Liver (tissue), 9 donors: ENCODE results near the gene SNAP23. TPM values are rescaled to one million over a fixed set of nuclear protein-coding genes. Genes with fewer than 3 reads are reported as not detected.

Experiments used
- DNase-seq: peaks from one replicate; pipeline ENCODE4 v3.0.0-alpha.2; 2017; ENCODE audit warnings: low spot score
- H3K27ac ChIP-seq, 2 donors: one replicate each; pipeline ENCODE4 v1.7.0; 2013; ENCODE audit warnings: inconsistent platforms in 2 of 2, low read length in 2 of 2, control low read depth in 1 of 2, low read depth in 1 of 2, mild to moderate bottlenecking in 1 of 2
- H3K27me3 ChIP-seq, 4 donors: one replicate each; pipeline versions ENCODE4 v1.6.1 to v1.7.0; 2013; ENCODE audit warnings: low read length in 3 of 4, inconsistent platforms in 1 of 4, mild to moderate bottlenecking in 1 of 4, moderate library complexity in 1 of 4; ENCODE audit not compliant: control insufficient read depth in 4 of 4, insufficient read depth in 4 of 4
- H3K36me3 ChIP-seq, 4 donors: one replicate each; pipeline versions ENCODE4 v1.6.1 to v1.7.0; 2013; ENCODE audit warnings: low read length in 3 of 4, mild to moderate bottlenecking in 3 of 4, low read depth in 1 of 4, moderate library complexity in 1 of 4; ENCODE audit not compliant: control insufficient read depth in 4 of 4, insufficient read depth in 3 of 4
- H3K4me1 ChIP-seq, 4 donors: one replicate each; pipeline versions ENCODE4 v1.6.1 to v1.7.0; 2013; ENCODE audit warnings: low read length in 3 of 4, mild to moderate bottlenecking in 3 of 4, moderate library complexity in 1 of 4; ENCODE audit not compliant: control insufficient read depth in 4 of 4, insufficient read depth in 4 of 4
- H3K4me3 ChIP-seq, 3 donors: one replicate each; pipeline versions ENCODE4 v1.6.1 to v1.7.0; 2013; ENCODE audit warnings: low read length in 3 of 3, control low read depth in 1 of 3, low read depth in 1 of 3, mild to moderate bottlenecking in 1 of 3
- H3K9ac ChIP-seq, 2 donors: one replicate each; pipeline ENCODE4 v1.7.0; 2013; ENCODE audit warnings: low read length in 2 of 2, mild to moderate bottlenecking in 2 of 2, moderate library complexity in 2 of 2, control low read depth in 1 of 2, low read depth in 1 of 2
- H3K9me3 ChIP-seq, 4 donors: one replicate each; pipeline versions ENCODE4 v1.6.1 to v1.7.0; 2013; ENCODE audit warnings: low read length in 3 of 4; ENCODE audit not compliant: control insufficient read depth in 4 of 4
- EGR1 ChIP-seq, 2 donors: IDR thresholded peaks; 2 replicates each; pipeline ENCODE4 v1.6.1; 2016 to 2018; ENCODE audit warnings: antibody characterized with exemption in 2 of 2, low read depth in 2 of 2
- FOXA1 ChIP-seq: IDR thresholded peaks from 2 replicates; pipeline ENCODE4 v1.6.1; 2016; ENCODE audit warnings: antibody characterized with exemption
- FOXA2 ChIP-seq: IDR thresholded peaks from 2 replicates; pipeline ENCODE4 v1.6.1; 2016; ENCODE audit warnings: antibody characterized with exemption
- HNF4A ChIP-seq, 2 donors: conservative IDR thresholded peaks; 2 replicates each; pipeline ENCODE4 v1.6.1; 2016; ENCODE audit warnings: antibody characterized with exemption in 2 of 2, mild to moderate bottlenecking in 2 of 2
- HNF4G ChIP-seq: IDR thresholded peaks from 2 replicates; pipeline ENCODE4 v1.6.1; 2016; ENCODE audit warnings: antibody characterized with exemption
- JUND ChIP-seq, 2 donors: IDR thresholded peaks; 2 replicates each; pipeline ENCODE4 v1.6.1; 2016; ENCODE audit warnings: antibody characterized with exemption in 2 of 2
- NR2F2 ChIP-seq: IDR thresholded peaks from 2 replicates; pipeline ENCODE4 v1.6.1; 2016; ENCODE audit warnings: antibody characterized with exemption
- RAD21 ChIP-seq, 2 donors: IDR thresholded peaks; 2 replicates each; pipeline ENCODE4 v1.6.1; 2016; ENCODE audit warnings: antibody characterized with exemption in 2 of 2, mild to moderate bottlenecking in 2 of 2
- RXRA ChIP-seq, 2 donors: IDR thresholded peaks; 2 replicates each; pipeline ENCODE4 v1.6.1; 2017 to 2018; ENCODE audit warnings: antibody characterized with exemption in 2 of 2, mild to moderate bottlenecking in 1 of 2
- SP1 ChIP-seq: IDR thresholded peaks from 2 replicates; pipeline ENCODE4 v1.6.1; 2018; ENCODE audit warnings: antibody characterized with exemption, mild to moderate bottlenecking
- WGBS: extraction: QIAGEN DNeasy Blood & Tissue Kit; methylation state at CpG from one replicate; pipeline ENCODE4 v1.1.7; 2013; 5-methylcytosine and 5-hydroxymethylcytosine counted together
- polyA plus RNA-seq, 2 donors: library from polyadenylated mRNA; stranded (reverse) in 1 of 2; unstranded in 1 of 2; fragments of 200-250 nt in 1 of 2; fragments of >200 nt in 1 of 2; fragmentation: Nextera tagmentation in 1 of 2; extraction: Ambion mirVana in 1 of 2; gene quantifications; one replicate each; pipeline versions ENCODE4 v1.2.1 to v1.2.3, GENCODE V29; 2013 to 2015
- total RNA-seq, 2 donors: library from RNA; depleted of rRNA; stranded (reverse); fragments of >200 nt; gene quantifications; one replicate each; pipeline ENCODE4 v1.2.3, GENCODE V29; 2014
- TF ChIP-seq, protein P1 (sequence below): fragments of 150-350 bp; IDR thresholded peaks from 2 replicates; pipeline ENCODE4 v1.5.1; 2017; ENCODE audit warnings: improper control_type of control experiment, low read depth, low read length; ENCODE audit not compliant: missing input control
- TF ChIP-seq, protein P2 (sequence below): IDR thresholded peaks from 2 replicates; pipeline ENCODE4 v1.6.1; 2016; ENCODE audit warnings: antibody characterized with exemption, mild to moderate bottlenecking
- TF ChIP-seq, protein P3 (sequence below): IDR thresholded peaks from 2 replicates; pipeline ENCODE4 v1.6.1; 2016; ENCODE audit warnings: antibody characterized with exemption
- TF ChIP-seq, protein P4 (sequence below): IDR thresholded peaks from 2 replicates; pipeline ENCODE4 v1.6.1; 2016; ENCODE audit warnings: antibody characterized with exemption
- donor health status: healthy.
- donor health status: healthy.
- donor health status: healthy.
- donor health status: healthy.
- donor health status: healthy.

SNAP23 gene
- total and polyA plus RNA-seq, 4 donors = 16.0 to 42.9 (median 25.3) TPM

DNA sequence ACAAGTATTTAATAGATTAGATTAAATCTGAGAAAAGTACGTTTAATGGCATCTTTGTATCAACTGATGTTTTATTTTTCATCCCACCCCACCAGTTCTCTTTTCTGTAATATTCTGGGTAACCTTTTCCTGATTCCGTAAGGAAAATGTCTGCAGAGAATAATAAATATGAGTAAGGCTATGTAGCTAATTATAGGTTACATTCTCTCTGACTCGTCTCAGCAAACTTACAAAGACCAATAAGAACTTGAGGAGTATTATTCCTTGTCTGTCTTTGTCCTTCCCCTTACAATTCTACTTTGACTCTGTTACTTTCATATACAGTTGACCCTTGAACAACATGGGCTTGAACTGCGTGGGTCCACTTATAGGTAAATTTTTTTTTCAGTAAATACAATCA, 12.1 kb downstream of the SNAP23 start:
- H3K4me3 ChIP-seq = no peak overlapping the region
- H3K27ac ChIP-seq = no peak overlapping the region
- no peaks in the 10 kb centered on the region for H3K9me3 ChIP-seq
- TF ChIP-seq EGR1 (IDR thresholded peaks at IDR 0.05; ENCODE audit: low read depth in 2 of 2) = no peak
- TF ChIP-seq FOXA1 = no peak
- H3K36me3 ChIP-seq = no peaks in the 10 kb centered on the region
- WGBS = 89% methylated on average over 4 of the region's 4 CpGs
- no peak overlapping the region for H3K9ac ChIP-seq
- no peak for DNase-seq
- H3K4me1 ChIP-seq = peaks cover 0 to 7% (median 2%) of the 10 kb centered on the region in 4 donors
- H3K27me3 ChIP-seq = no peaks in the 10 kb centered on the region

DNA sequence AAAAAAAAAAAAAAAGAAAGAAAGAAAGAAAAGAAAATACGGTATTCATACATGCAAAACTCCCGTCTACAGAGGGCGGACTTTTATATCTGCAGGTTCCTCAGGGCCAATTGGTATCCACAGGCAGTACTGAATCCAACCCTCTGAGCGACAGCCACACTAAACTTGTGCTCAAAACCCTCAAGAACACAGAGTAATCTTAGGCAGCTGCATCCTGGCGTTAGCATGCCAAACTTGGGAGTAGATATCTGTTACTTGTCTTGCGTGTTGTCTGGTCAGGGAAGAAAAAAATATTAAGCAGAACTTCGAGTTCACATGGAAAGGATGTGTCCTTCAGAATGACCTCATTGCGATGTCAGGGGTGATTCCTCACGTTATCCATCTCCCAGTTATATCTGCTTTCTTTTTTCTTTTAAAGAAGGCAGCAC, 12.8 kb downstream of the SNAP23 start:
- peak overlapping the region in 1 of 2 donors; percentile 14 for H3K27ac ChIP-seq
- no peaks in the 10 kb centered on the region for H3K9me3 ChIP-seq
- no peak overlapping the region for H3K9ac ChIP-seq
- no peaks in the 10 kb centered on the region for H3K27me3 ChIP-seq
- TF ChIP-seq NR2F2 = peak; percentile 87
- TF ChIP-seq, protein P1, sequence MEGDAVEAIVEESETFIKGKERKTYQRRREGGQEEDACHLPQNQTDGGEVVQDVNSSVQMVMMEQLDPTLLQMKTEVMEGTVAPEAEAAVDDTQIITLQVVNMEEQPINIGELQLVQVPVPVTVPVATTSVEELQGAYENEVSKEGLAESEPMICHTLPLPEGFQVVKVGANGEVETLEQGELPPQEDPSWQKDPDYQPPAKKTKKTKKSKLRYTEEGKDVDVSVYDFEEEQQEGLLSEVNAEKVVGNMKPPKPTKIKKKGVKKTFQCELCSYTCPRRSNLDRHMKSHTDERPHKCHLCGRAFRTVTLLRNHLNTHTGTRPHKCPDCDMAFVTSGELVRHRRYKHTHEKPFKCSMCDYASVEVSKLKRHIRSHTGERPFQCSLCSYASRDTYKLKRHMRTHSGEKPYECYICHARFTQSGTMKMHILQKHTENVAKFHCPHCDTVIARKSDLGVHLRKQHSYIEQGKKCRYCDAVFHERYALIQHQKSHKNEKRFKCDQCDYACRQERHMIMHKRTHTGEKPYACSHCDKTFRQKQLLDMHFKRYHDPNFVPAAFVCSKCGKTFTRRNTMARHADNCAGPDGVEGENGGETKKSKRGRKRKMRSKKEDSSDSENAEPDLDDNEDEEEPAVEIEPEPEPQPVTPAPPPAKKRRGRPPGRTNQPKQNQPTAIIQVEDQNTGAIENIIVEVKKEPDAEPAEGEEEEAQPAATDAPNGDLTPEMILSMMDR = no peak
- TF ChIP-seq, protein P2, sequence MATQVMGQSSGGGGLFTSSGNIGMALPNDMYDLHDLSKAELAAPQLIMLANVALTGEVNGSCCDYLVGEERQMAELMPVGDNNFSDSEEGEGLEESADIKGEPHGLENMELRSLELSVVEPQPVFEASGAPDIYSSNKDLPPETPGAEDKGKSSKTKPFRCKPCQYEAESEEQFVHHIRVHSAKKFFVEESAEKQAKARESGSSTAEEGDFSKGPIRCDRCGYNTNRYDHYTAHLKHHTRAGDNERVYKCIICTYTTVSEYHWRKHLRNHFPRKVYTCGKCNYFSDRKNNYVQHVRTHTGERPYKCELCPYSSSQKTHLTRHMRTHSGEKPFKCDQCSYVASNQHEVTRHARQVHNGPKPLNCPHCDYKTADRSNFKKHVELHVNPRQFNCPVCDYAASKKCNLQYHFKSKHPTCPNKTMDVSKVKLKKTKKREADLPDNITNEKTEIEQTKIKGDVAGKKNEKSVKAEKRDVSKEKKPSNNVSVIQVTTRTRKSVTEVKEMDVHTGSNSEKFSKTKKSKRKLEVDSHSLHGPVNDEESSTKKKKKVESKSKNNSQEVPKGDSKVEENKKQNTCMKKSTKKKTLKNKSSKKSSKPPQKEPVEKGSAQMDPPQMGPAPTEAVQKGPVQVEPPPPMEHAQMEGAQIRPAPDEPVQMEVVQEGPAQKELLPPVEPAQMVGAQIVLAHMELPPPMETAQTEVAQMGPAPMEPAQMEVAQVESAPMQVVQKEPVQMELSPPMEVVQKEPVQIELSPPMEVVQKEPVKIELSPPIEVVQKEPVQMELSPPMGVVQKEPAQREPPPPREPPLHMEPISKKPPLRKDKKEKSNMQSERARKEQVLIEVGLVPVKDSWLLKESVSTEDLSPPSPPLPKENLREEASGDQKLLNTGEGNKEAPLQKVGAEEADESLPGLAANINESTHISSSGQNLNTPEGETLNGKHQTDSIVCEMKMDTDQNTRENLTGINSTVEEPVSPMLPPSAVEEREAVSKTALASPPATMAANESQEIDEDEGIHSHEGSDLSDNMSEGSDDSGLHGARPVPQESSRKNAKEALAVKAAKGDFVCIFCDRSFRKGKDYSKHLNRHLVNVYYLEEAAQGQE = peak; percentile 67
- no peak for TF ChIP-seq HNF4G
- TF ChIP-seq, protein P3, sequence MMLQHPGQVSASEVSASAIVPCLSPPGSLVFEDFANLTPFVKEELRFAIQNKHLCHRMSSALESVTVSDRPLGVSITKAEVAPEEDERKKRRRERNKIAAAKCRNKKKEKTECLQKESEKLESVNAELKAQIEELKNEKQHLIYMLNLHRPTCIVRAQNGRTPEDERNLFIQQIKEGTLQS = no peak
- no peak for TF ChIP-seq EGR1 (IDR thresholded peaks at IDR 0.05; ENCODE audit: low read depth in 2 of 2)
- TF ChIP-seq JUND (IDR thresholded peaks at IDR 0.05) = peak in 1 of 2 donors; percentile 14
- TF ChIP-seq RXRA (IDR thresholded peaks at IDR 0.05) = peak in 1 of 2 donors; percentile 15
- TF ChIP-seq SP1 = peak; percentile 32
- TF ChIP-seq RAD21 (IDR thresholded peaks at IDR 0.05) = peak in 1 of 2 donors; percentile 27
- no peak overlapping the region for H3K4me3 ChIP-seq
- WGBS = 70% methylated on average over 9 of the region's 9 CpGs
- H3K36me3 ChIP-seq = peaks cover 0 to under 1% (median 0%) of the 10 kb centered on the region in 4 donors
- no peak for DNase-seq
- peaks cover 0 to 7% (median 1%) of the 10 kb centered on the region in 4 donors for H3K4me1 ChIP-seq

DNA sequence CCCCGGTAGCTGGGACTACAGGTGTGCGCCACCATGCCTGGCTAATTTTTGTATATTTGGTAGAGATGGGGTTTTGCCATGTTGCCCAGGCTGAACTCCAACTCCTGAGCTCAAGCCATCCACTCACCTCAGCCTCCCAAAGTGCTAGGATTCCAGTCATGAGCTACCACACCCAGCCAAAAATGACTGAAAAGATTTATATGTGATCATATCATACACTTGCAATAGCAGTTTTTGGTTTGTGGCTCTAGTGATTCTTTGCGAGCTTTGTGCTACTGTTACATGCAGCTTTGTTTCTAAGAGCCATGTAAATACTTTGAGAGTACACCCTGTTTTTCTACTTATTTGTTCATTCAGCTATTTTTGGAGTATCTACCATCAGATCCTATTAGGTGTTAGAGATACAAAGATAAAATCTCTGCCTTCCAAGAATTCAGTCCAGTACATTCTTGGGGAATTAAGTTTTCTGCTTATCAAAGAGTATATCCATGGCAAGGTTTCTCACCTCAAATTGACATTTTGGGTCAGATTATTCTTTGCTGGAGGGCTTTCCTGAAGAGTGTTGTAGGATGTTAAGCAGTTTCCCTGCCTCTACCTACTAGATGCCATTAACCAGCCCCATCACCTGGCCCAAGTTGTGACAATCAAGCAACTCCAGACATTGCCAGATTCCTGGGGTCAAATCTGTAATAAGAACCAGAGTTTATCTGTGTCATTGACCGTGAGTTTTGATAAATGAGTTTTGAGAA, 15.0 kb downstream of the SNAP23 start:
- no peak overlapping the region for H3K4me3 ChIP-seq
- no peak for DNase-seq
- no peak overlapping the region for H3K9ac ChIP-seq
- peaks cover 0 to 7% (median 0%) of the 10 kb centered on the region in 4 donors for H3K4me1 ChIP-seq
- 91% methylated on average over 4 of the region's 4 CpGs for WGBS
- peaks cover 0 to 10% (median 8%) of the 10 kb centered on the region in 4 donors for H3K36me3 ChIP-seq
- no peaks in the 10 kb centered on the region for H3K9me3 ChIP-seq
- H3K27me3 ChIP-seq = no peaks in the 10 kb centered on the region
- peak overlapping the region; percentile 52 to 57 for H3K27ac ChIP-seq
- TF ChIP-seq, protein P4, sequence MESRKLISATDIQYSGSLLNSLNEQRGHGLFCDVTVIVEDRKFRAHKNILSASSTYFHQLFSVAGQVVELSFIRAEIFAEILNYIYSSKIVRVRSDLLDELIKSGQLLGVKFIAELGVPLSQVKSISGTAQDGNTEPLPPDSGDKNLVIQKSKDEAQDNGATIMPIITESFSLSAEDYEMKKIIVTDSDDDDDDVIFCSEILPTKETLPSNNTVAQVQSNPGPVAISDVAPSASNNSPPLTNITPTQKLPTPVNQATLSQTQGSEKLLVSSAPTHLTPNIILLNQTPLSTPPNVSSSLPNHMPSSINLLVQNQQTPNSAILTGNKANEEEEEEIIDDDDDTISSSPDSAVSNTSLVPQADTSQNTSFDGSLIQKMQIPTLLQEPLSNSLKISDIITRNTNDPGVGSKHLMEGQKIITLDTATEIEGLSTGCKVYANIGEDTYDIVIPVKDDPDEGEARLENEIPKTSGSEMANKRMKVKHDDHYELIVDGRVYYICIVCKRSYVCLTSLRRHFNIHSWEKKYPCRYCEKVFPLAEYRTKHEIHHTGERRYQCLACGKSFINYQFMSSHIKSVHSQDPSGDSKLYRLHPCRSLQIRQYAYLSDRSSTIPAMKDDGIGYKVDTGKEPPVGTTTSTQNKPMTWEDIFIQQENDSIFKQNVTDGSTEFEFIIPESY = no peak
- TF ChIP-seq FOXA2 (no peak), RAD21 (IDR thresholded peaks at IDR 0.05) (no peak), FOXA1 (no peak), NR2F2 (no peak), HNF4A (conservative IDR thresholded peaks at IDR 0.05) (no peak)
- TF ChIP-seq, protein P1 = no peak
